IMR-90 (cell line): Measurements from ENCODE around the gene C16orf74. TPM values are rescaled to one million over a fixed set of nuclear protein-coding genes. Genes with fewer than 3 reads are reported as not detected.

Experiments used
- ATAC-seq: fragments of 200-7000 bp; cut with Tn5 transposase; 2 replicates; pipeline ENCODE4 v1.9.1; 2020; ENCODE audit warnings: low read depth, mild to moderate bottlenecking, moderate library complexity
- BruUV-seq: library from RNA; stranded (reverse); fragments of 400-500 nt; replicated peaks from 2 replicates; lab custom pipeline; 2021; lab: Mats Ljungman, UMichigan
- CTCF ChIA-PET: fragments of 300-600 bp; formaldehyde crosslinking; extraction: SDS; loops from one replicate; lab custom pipeline; 2021; ENCODE audit warnings: antibody characterized with exemption; lab: Yijun Ruan, JAX
- POLR2A ChIA-PET: fragments of 300-600 bp; sonication (Branson Sonifier 250); formaldehyde crosslinking; loops from one replicate; lab custom pipeline; 2022; ENCODE audit warnings: antibody characterized with exemption; ENCODE audit not compliant: unreplicated experiment; lab: Charles Lee
- DNase-seq: peaks from one replicate; pipeline ENCODE4 v3.0.0; 2013
- H2AFZ ChIP-seq: replicated peaks from 2 replicates; pipeline ENCODE3; 2013; ENCODE audit warnings: low read length, mild to moderate bottlenecking; ENCODE audit not compliant: poor library complexity
- H2AK5ac ChIP-seq: 2 replicates; pipeline ENCODE4 v1.6.1; 2013; ENCODE audit warnings: low read depth, low read length, inconsistent platforms
- H2AK9ac ChIP-seq: replicated peaks from 2 replicates; pipeline ENCODE3; 2013; ENCODE audit warnings: mild to moderate bottlenecking, low read depth, low read length, moderate library complexity; ENCODE audit not compliant: poor library complexity
- H2BK120ac ChIP-seq: 2 replicates; pipeline ENCODE4 v1.6.1; 2013; ENCODE audit warnings: low read depth, low read length, inconsistent platforms
- H2BK15ac ChIP-seq: 3 replicates; pipeline ENCODE4 v1.6.1; 2013; ENCODE audit warnings: low read depth, low read length, inconsistent platforms
- H2BK20ac ChIP-seq: 2 replicates; pipeline ENCODE4 v1.6.1; 2013; ENCODE audit warnings: low read depth, mild to moderate bottlenecking, inconsistent platforms, low read length, moderate library complexity
- H2BK5ac ChIP-seq: 2 replicates; pipeline ENCODE4 v1.6.1; 2013; ENCODE audit warnings: mild to moderate bottlenecking, low read depth, low read length, inconsistent platforms; ENCODE audit not compliant: poor library complexity, severe bottlenecking
- H3K14ac ChIP-seq: replicated peaks from 2 replicates; pipeline ENCODE4 v1.6.1; 2013; ENCODE audit warnings: low read depth, low read length, inconsistent platforms
- H3K18ac ChIP-seq: 2 replicates; pipeline ENCODE4 v1.6.1; 2013; ENCODE audit warnings: low read depth, low read length, control low read depth
- H3K23ac ChIP-seq: 2 replicates; pipeline ENCODE4 v1.6.1; 2013; ENCODE audit warnings: low read depth, low read length, inconsistent platforms
- H3K27ac ChIP-seq: 2 replicates; pipeline ENCODE4 v1.5.1; 2013; ENCODE audit warnings: mild to moderate bottlenecking, control low read depth, low read length; ENCODE audit not compliant: insufficient read depth
- H3K27me3 ChIP-seq: 2 replicates; pipeline ENCODE4 v1.6.1; 2013; ENCODE audit warnings: low read length; ENCODE audit not compliant: control insufficient read depth, insufficient read depth
- H3K36me3 ChIP-seq: 2 replicates; pipeline ENCODE4 v1.6.1; 2013; ENCODE audit warnings: low read length, mixed read lengths; ENCODE audit not compliant: control insufficient read depth, insufficient read depth
- H3K4ac ChIP-seq: 2 replicates; pipeline ENCODE4 v1.6.1; 2013; ENCODE audit warnings: low read depth, low read length, inconsistent platforms
- H3K4me1 ChIP-seq: 2 replicates; pipeline ENCODE4 v1.6.1; 2013; ENCODE audit warnings: low read length, mixed read lengths; ENCODE audit not compliant: control insufficient read depth, insufficient read depth
- H3K4me2 ChIP-seq: 2 replicates; pipeline ENCODE4 v1.6.1; 2013; ENCODE audit warnings: low read depth, mild to moderate bottlenecking, control low read depth, low read length, moderate library complexity
- H3K4me3 ChIP-seq: 2 replicates; pipeline ENCODE4 v1.5.1; 2013; ENCODE audit warnings: low read depth, mild to moderate bottlenecking, control low read depth, low read length, moderate library complexity; ENCODE audit not compliant: insufficient read depth
- H3K56ac ChIP-seq: 2 replicates; pipeline ENCODE4 v1.6.1; 2013; ENCODE audit warnings: low read length, inconsistent platforms; ENCODE audit not compliant: insufficient read depth; ENCODE audit errors: extremely low read depth
- H3K79me1 ChIP-seq, 2 experiments: 2 replicates each; pipeline ENCODE4 v1.6.1; 2013; ENCODE audit warnings: low read length in 2 of 2, inconsistent platforms in 1 of 2, low read depth in 1 of 2
- H3K9ac ChIP-seq: 2 replicates; pipeline ENCODE4 v1.6.1; 2013; ENCODE audit warnings: low read depth, low read length, control low read depth
- H3K9me1 ChIP-seq: 2 replicates; pipeline ENCODE4 v1.6.1; 2013; ENCODE audit warnings: low read length, inconsistent platforms; ENCODE audit not compliant: insufficient read depth
- H3K9me3 ChIP-seq: 2 replicates; pipeline ENCODE4 v1.6.1; 2013; ENCODE audit warnings: low read length; ENCODE audit not compliant: control insufficient read depth, insufficient read depth
- H4K20me1 ChIP-seq: 2 replicates; pipeline ENCODE4 v1.6.1; 2013; ENCODE audit warnings: low read length, inconsistent platforms; ENCODE audit not compliant: insufficient read depth
- H4K5ac ChIP-seq: 2 replicates; pipeline ENCODE4 v1.6.1; 2013; ENCODE audit warnings: mild to moderate bottlenecking, low read depth, low read length, control low read depth
- H4K8ac ChIP-seq, 2 experiments: 2 replicates each; pipeline ENCODE4 v1.6.1; 2013; ENCODE audit warnings: low read depth in 2 of 2, low read length in 2 of 2, control low read depth in 1 of 2, inconsistent platforms in 1 of 2
- H4K91ac ChIP-seq: 2 replicates; pipeline ENCODE4 v1.6.1; 2013; ENCODE audit warnings: low read depth, low read length, inconsistent platforms; ENCODE audit not compliant: insufficient read depth
- RAD21 ChIP-seq: IDR thresholded peaks from 2 replicates; pipeline ENCODE4 v1.6.1; 2012; ENCODE audit warnings: low read length, improper control_type of control experiment
- RCOR1 ChIP-seq: IDR thresholded peaks from 2 replicates; pipeline ENCODE4 v1.6.1; 2012; ENCODE audit warnings: mild to moderate bottlenecking, low read length, improper control_type of control experiment; ENCODE audit not compliant: insufficient replicate concordance
- WGBS, 2 experiments: methylation state at CpG; one replicate each; pipeline versions ENCODE4 v1.1.5 to v1.1.7; 2013; ENCODE audit warnings: missing lambda C conversion rate in 2 of 2; ENCODE audit not compliant: insufficient read length in 1 of 2; ENCODE audit errors: extremely low coverage in 2 of 2; 5-methylcytosine and 5-hydroxymethylcytosine counted together
- dilution Hi-C: fragments of 300-500 bp; cut with HindIII; formaldehyde crosslinking; loops from one replicate; pipeline ENCODE4 v1.14.3; 2018; ENCODE audit warnings: low sequenced_read_pairs; ENCODE audit not compliant: unreplicated experiment
- in situ Hi-C: fragments of 300-500 bp; cut with MboI; formaldehyde crosslinking; loops from 3 replicates; pipeline ENCODE4 v1.14.3; 2019; ENCODE audit warnings: low sequenced_read_pairs, inconsistent platforms, mixed read lengths
- intact Hi-C: fragments of 100-400 bp; cut with micrococcal nuclease; formaldehyde crosslinking; loops from 2 replicates; pipeline ENCODE4 v1.10.0; 2022
- polyA plus RNA-seq, 3 experiments: library from polyadenylated mRNA; depleted of rRNA; stranded (reverse); fragments of >200 nt; gene quantifications; 2 replicates each; pipeline ENCODE4 v1.2.3, GENCODE V29; 2012; ENCODE audit warnings: low replicate concordance in 1 of 3
- total RNA-seq: library from RNA; depleted of rRNA; stranded (reverse); fragments of >200 nt; gene quantifications from 2 replicates; pipeline ENCODE4 v1.2.3, GENCODE V29; 2012

The C16orf74 gene
- total and polyA plus RNA-seq, 2 of the 4 experiments (the other 2 are of a cell fraction) = 4.5 to 12.2 TPM

DNA sequence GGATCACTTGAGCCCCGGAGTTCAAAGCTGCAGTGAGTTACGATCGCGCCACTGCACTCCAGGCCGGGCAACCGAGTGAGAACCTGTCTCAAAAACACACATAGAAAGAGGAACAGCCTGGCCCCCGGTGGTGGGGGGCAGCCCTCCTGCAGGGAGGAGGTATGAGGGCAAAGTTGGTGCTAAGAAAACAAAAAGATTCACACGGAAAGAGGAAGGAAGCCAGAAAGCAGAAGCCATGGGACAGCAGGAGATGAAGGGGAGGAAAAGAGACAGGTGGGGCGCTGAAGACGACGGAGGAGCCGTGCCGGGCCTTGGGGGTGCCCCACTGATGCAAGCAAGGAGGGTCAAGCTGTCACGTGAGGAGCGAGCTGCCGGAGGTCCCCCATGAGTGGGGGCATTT is 8.2 kb upstream of the C16orf74 start:
- no peak overlapping the region for H3K23ac ChIP-seq

More for the DNA sequence above, 8.2 kb upstream of the C16orf74 start:
- peaks cover 8% of the 10 kb centered on the region for H3K9me1 ChIP-seq
- no peak for DNase-seq
- no peak overlapping the region for H2AK9ac ChIP-seq
- CTCF ChIA-PET = no interaction called here
- no TSS peak for BruUV-seq
- ATAC-seq = no peak
- POLR2A ChIA-PET = no interaction called here
- intact Hi-C loops (no loop called here), dilution Hi-C loops (no loop called here), in situ Hi-C loops (no loop called here)
- no peak overlapping the region for H3K27ac ChIP-seq
- H3K79me1 ChIP-seq = no peaks in the 10 kb centered on the region; a peak in 1 of 4 replicates
- peaks cover 7% of the 10 kb centered on the region; the same call in 1 of the 2 replicates for H4K20me1 ChIP-seq
- H4K5ac ChIP-seq = no peak overlapping the region
- no peak overlapping the region for H3K18ac ChIP-seq
- H2BK20ac ChIP-seq = no peak overlapping the region
- no peak overlapping the region for H3K56ac ChIP-seq
- H3K4me1 ChIP-seq = peaks cover 11% of the 10 kb centered on the region
- H2BK15ac ChIP-seq = no peak overlapping the region; the same call in 2 of the 3 replicates
- WGBS, 2 experiments = 100% methylated on average over 1 of the region's 16 CpGs; no CpG with 5 or more reads in 1 of the 2 experiments
- H4K8ac ChIP-seq = no peak overlapping the region
- TF ChIP-seq RCOR1 = no peak
- TF ChIP-seq RAD21 = no peak
- no peak overlapping the region for H3K4ac ChIP-seq
- H3K14ac ChIP-seq = no peak overlapping the region
- H3K4me2 ChIP-seq = no peak overlapping the region
- no peaks in the 10 kb centered on the region for H3K36me3 ChIP-seq
- H3K27me3 ChIP-seq = no peaks in the 10 kb centered on the region; the same call in 1 of the 2 replicates
- H3K9me3 ChIP-seq = no peaks in the 10 kb centered on the region
- H2BK5ac ChIP-seq = no peak overlapping the region
- no peak overlapping the region for H4K91ac ChIP-seq
- H3K4me3 ChIP-seq = no peak overlapping the region
- no peak overlapping the region for H2BK120ac ChIP-seq
- H2AFZ ChIP-seq = no peak overlapping the region
- H3K9ac ChIP-seq = no peak overlapping the region
- peak overlapping the region; percentile 76; the same call in 1 of the 2 replicates for H2AK5ac ChIP-seq
